HepG2 (cell line): Measurements from ENCODE around the gene FDXR. TPM values are rescaled to one million over a fixed set of nuclear protein-coding genes. Genes with fewer than 3 reads are reported as not detected.
A peak's percentile ranks its signal among the peaks of the same experiment; 100 is the strongest.

Experiments used
- CBFB ChIP-seq: sonication (generic); formaldehyde crosslinking; IDR thresholded peaks from 2 replicates; pipeline ENCODE4 v1.4.0; 2020; ENCODE audit warnings: missing genetic modification reagents
- NFKB2 ChIP-seq: sonication (generic); formaldehyde crosslinking; IDR thresholded peaks from 2 replicates; pipeline ENCODE4 v1.4.0; 2020; ENCODE audit warnings: missing genetic modification reagents, borderline replicate concordance
- NR0B2 ChIP-seq: sonication (generic); formaldehyde crosslinking; IDR thresholded peaks from 2 replicates; pipeline ENCODE4 v1.4.0; 2020; ENCODE audit warnings: mild to moderate bottlenecking, missing genetic modification reagents
- NR2F1 ChIP-seq, 2 experiments: fragments of 450-650 bp in 1 of 2; formaldehyde crosslinking in 1 of 2; IDR thresholded peaks; 2 replicates each; pipeline versions ENCODE4 v1.5.0 to v1.6.1; 2016 to 2020; ENCODE audit warnings: mild to moderate bottlenecking in 1 of 2, missing compliant biosample characterization in 1 of 2, missing genetic modification reagents in 1 of 2, moderate library complexity in 1 of 2
- RFXAP ChIP-seq: sonication (generic); formaldehyde crosslinking; IDR thresholded peaks from 2 replicates; pipeline ENCODE4 v1.4.0; 2020; ENCODE audit warnings: missing genetic modification reagents, borderline replicate concordance
- ZMAT3 ChIP-seq: sonication (generic); formaldehyde crosslinking; conservative IDR thresholded peaks from 2 replicates; pipeline ENCODE4 v1.7.0; 2021; ENCODE audit warnings: missing genetic modification reagents
- ZNF577 ChIP-seq: sonication (generic); formaldehyde crosslinking; IDR thresholded peaks from 2 replicates; pipeline ENCODE4 v1.4.0; 2020; ENCODE audit warnings: mild to moderate bottlenecking, low read depth, missing genetic modification reagents, borderline replicate concordance
- ZSCAN31 ChIP-seq: sonication (generic); formaldehyde crosslinking; IDR thresholded peaks from 2 replicates; pipeline ENCODE4 v1.5.0; 2020; ENCODE audit warnings: low read depth, mild to moderate bottlenecking, missing genetic modification reagents
- ZZZ3 ChIP-seq: sonication (generic); formaldehyde crosslinking; IDR thresholded peaks from 2 replicates; pipeline ENCODE4 v1.4.0; 2020; ENCODE audit warnings: missing genetic modification reagents, mild to moderate bottlenecking, borderline replicate concordance
- polyA plus RNA-seq, 8 experiments: library from polyadenylated mRNA; depleted of rRNA in 3 of 8; stranded (reverse) in 7 of 8; unstranded in 1 of 8; fragments of >200 nt; fragmentation: Illumina TruSeq in 4 of 8; extraction: Trizol in 4 of 8; gene quantifications; 2 replicates each; pipeline versions ENCODE4 v1.2.1 to v1.2.3, GENCODE V29; 2011 to 2016; ENCODE audit warnings: low read depth in 4 of 8, missing spikeins in 1 of 8, mixed read lengths in 1 of 8; ENCODE audit not compliant: insufficient read depth in 1 of 8
- total RNA-seq, 5 experiments: library from RNA; depleted of rRNA; stranded (reverse); fragments of >200 nt; fragmentation: Illumina TruSeq; extraction: Trizol; gene quantifications; 2 replicates each; pipeline ENCODE4 v1.2.3, GENCODE V29; 2016; ENCODE audit warnings: low read depth in 1 of 5
- TF ChIP-seq, protein P1 (sequence below): sonication (generic); formaldehyde crosslinking; IDR thresholded peaks from 2 replicates; pipeline ENCODE4 v1.9.0; 2021; ENCODE audit warnings: missing genetic modification reagents, borderline replicate concordance
- TF ChIP-seq, protein P2 (sequence below): sonication (generic); formaldehyde crosslinking; IDR thresholded peaks from 2 replicates; pipeline ENCODE4 v1.5.1; 2020; ENCODE audit warnings: missing genetic modification reagents, mild to moderate bottlenecking, borderline replicate concordance
- TF ChIP-seq, protein P3 (sequence below): sonication (generic); formaldehyde crosslinking; IDR thresholded peaks from 2 replicates; pipeline ENCODE4 v1.4.0; 2020; ENCODE audit warnings: mild to moderate bottlenecking, missing genetic modification reagents
- TF ChIP-seq, protein P4 (sequence below): sonication (generic); formaldehyde crosslinking; IDR thresholded peaks from 2 replicates; pipeline ENCODE4 v1.4.0; 2020; ENCODE audit warnings: missing genetic modification reagents, borderline replicate concordance

The FDXR gene
- total and polyA plus RNA-seq, 2 of the 13 experiments (the other 11 are each of a cell fraction or from before 2014, with no cell fraction given), result 23.4 to 116 TPM

DNA sequence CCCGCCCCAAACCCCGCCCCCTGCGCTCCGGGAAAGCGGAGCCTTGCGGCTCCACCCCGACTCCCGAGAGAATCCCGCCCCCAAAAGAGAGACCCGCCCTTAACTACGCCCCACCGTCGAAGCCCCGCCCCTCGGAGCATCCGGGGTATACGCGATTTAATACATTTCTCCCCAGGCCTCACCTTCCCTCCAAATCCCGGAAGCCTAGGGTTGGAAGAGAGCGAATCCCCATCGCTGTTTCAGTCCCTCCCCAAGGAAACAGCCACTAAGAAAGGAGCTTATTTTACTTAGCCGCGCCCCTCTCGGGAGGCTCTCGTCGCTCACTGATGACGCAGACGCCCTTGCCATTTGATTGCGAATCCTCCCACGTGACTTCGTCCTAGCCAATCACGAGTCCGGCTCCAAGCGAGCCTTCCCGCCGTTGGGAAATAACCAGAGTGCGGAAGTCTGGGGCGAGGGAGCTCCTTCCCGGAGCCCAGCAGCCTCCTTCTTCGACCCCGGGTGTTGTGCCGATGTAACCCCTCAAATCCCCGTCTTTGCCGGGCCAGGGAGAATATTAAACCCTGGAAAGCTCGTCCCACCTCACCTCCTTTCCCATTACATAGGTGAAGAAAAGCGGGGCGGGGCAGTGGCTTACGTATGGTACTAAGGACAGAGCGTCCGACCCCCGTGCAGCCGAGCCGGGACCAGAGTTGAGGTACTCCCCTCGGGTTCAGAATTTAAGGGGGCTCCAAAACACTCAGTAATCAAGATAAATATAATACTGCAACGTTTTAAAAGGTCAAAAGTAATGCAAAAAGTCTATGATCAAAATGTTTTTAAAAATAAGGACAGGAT lies 461 bp upstream of the FDXR start (continued):
- TF ChIP-seq, protein P1, sequence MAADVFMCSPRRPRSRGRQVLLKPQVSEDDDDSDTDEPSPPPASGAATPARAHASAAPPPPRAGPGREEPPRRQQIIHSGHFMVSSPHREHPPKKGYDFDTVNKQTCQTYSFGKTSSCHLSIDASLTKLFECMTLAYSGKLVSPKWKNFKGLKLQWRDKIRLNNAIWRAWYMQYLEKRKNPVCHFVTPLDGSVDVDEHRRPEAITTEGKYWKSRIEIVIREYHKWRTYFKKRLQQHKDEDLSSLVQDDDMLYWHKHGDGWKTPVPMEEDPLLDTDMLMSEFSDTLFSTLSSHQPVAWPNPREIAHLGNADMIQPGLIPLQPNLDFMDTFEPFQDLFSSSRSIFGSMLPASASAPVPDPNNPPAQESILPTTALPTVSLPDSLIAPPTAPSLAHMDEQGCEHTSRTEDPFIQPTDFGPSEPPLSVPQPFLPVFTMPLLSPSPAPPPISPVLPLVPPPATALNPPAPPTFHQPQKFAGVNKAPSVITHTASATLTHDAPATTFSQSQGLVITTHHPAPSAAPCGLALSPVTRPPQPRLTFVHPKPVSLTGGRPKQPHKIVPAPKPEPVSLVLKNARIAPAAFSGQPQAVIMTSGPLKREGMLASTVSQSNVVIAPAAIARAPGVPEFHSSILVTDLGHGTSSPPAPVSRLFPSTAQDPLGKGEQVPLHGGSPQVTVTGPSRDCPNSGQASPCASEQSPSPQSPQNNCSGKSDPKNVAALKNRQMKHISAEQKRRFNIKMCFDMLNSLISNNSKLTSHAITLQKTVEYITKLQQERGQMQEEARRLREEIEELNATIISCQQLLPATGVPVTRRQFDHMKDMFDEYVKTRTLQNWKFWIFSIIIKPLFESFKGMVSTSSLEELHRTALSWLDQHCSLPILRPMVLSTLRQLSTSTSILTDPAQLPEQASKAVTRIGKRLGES, result no peak
- TF ChIP-seq, protein P2, sequence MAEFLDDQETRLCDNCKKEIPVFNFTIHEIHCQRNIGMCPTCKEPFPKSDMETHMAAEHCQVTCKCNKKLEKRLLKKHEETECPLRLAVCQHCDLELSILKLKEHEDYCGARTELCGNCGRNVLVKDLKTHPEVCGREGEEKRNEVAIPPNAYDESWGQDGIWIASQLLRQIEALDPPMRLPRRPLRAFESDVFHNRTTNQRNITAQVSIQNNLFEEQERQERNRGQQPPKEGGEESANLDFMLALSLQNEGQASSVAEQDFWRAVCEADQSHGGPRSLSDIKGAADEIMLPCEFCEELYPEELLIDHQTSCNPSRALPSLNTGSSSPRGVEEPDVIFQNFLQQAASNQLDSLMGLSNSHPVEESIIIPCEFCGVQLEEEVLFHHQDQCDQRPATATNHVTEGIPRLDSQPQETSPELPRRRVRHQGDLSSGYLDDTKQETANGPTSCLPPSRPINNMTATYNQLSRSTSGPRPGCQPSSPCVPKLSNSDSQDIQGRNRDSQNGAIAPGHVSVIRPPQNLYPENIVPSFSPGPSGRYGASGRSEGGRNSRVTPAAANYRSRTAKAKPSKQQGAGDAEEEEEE, result no peak
- TF ChIP-seq NFKB2 (CRISPR knock-in tag) (peak; percentile 19; the same call in 1 of the 2 replicates), NR0B2 (CRISPR knock-in tag) (no peak), CBFB (CRISPR knock-in tag) (0 out of 2 replicates have a peak, but pooled peaks have one; percentile 70), ZZZ3 (CRISPR knock-in tag) (no peak; the same call in 1 of the 2 replicates), ZSCAN31 (CRISPR knock-in tag) (0 out of 2 replicates have a peak, but pooled peaks have one; percentile 15), NR2F1 (CRISPR knock-in tag; IDR thresholded peaks at IDR 0.05) (no peak), RFXAP (peak; percentile 51; the same call in 1 of the 2 replicates), ZNF577 (CRISPR knock-in tag) (no peak), ZMAT3 (peak; percentile 82)
- TF ChIP-seq, protein P3, sequence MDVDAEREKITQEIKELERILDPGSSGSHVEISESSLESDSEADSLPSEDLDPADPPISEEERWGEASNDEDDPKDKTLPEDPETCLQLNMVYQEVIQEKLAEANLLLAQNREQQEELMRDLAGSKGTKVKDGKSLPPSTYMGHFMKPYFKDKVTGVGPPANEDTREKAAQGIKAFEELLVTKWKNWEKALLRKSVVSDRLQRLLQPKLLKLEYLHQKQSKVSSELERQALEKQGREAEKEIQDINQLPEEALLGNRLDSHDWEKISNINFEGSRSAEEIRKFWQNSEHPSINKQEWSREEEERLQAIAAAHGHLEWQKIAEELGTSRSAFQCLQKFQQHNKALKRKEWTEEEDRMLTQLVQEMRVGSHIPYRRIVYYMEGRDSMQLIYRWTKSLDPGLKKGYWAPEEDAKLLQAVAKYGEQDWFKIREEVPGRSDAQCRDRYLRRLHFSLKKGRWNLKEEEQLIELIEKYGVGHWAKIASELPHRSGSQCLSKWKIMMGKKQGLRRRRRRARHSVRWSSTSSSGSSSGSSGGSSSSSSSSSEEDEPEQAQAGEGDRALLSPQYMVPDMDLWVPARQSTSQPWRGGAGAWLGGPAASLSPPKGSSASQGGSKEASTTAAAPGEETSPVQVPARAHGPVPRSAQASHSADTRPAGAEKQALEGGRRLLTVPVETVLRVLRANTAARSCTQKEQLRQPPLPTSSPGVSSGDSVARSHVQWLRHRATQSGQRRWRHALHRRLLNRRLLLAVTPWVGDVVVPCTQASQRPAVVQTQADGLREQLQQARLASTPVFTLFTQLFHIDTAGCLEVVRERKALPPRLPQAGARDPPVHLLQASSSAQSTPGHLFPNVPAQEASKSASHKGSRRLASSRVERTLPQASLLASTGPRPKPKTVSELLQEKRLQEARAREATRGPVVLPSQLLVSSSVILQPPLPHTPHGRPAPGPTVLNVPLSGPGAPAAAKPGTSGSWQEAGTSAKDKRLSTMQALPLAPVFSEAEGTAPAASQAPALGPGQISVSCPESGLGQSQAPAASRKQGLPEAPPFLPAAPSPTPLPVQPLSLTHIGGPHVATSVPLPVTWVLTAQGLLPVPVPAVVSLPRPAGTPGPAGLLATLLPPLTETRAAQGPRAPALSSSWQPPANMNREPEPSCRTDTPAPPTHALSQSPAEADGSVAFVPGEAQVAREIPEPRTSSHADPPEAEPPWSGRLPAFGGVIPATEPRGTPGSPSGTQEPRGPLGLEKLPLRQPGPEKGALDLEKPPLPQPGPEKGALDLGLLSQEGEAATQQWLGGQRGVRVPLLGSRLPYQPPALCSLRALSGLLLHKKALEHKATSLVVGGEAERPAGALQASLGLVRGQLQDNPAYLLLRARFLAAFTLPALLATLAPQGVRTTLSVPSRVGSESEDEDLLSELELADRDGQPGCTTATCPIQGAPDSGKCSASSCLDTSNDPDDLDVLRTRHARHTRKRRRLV (CRISPR knock-in tag), result no peak
- TF ChIP-seq, protein P4, sequence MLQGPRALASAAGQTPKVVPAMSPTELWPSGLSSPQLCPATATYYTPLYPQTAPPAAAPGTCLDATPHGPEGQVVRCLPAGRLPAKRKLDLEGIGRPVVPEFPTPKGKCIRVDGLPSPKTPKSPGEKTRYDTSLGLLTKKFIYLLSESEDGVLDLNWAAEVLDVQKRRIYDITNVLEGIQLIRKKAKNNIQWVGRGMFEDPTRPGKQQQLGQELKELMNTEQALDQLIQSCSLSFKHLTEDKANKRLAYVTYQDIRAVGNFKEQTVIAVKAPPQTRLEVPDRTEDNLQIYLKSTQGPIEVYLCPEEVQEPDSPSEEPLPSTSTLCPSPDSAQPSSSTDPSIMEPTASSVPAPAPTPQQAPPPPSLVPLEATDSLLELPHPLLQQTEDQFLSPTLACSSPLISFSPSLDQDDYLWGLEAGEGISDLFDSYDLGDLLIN, result no peak
